GM12865 (cell line): ENCODE data around the gene DUSP16.
"Not testable (repeated sequence)": the region's sequence is repeated elsewhere in the genome, so short reads cannot be mapped to it uniquely, and the experiment has no call there.

ENCODE experiments used
- DNase-seq: peaks from one replicate; pipeline ENCODE4 v3.0.0; 2010; ENCODE audit warnings: low read depth
- H3K4me3 ChIP-seq: 2 replicates; pipeline ENCODE4 v1.5.1; 2011; ENCODE audit warnings: mild to moderate bottlenecking, low read depth, low read length, control low read depth
- CTCF ChIP-seq: IDR thresholded peaks from 2 replicates; pipeline ENCODE4 v1.5.1; 2011; ENCODE audit warnings: low read length, control low read depth, low read depth, inconsistent platforms; ENCODE audit not compliant: insufficient read depth; ENCODE audit errors: missing control alignments

Gene DUSP16

GRCh38 chr12:12476857-12477531 is 85.7 kb downstream of the DUSP16 start:
- DNase-seq: no peak
- H3K4me3 ChIP-seq: no peak overlapping the region
- no peak for TF ChIP-seq CTCF

- DNase-seq: peak; percentile 91
- TF ChIP-seq CTCF: no peak
These were observed 87.5 kb downstream of the DUSP16 start for GRCh38 chr12:12474931-12475795.

GRCh38 chr12:12474471-12474928 is 88.2 kb downstream of the DUSP16 start:
- H3K4me3 ChIP-seq: no peak overlapping the region; the same call in 1 of the 2 replicates
- no peak for DNase-seq
- TF ChIP-seq CTCF: no peak

More at GRCh38 chr12:12474931-12475795, 87.5 kb downstream of the DUSP16 start:
- H3K4me3 ChIP-seq: peak overlapping the region; percentile 13; the same call in 1 of the 2 replicates

GRCh38 chr12:12473223-12473622 is 89.4 kb downstream of the DUSP16 start:
- no peak overlapping the region for H3K4me3 ChIP-seq
- TF ChIP-seq CTCF: no peak
- no peak for DNase-seq

GRCh38 chr12:12471982-12472961 is 90.4 kb downstream of the DUSP16 start:
- not testable (repeated sequence) for H3K4me3 ChIP-seq, DNase-seq

- TF ChIP-seq CTCF: no peak
- H3K4me3 ChIP-seq: no peak overlapping the region
- no peak for DNase-seq
These were observed 91.8 kb downstream of the DUSP16 start for GRCh38 chr12:12470751-12471306.

- no peak for TF ChIP-seq CTCF
- no peak overlapping the region for H3K4me3 ChIP-seq
- no peak for DNase-seq
These were observed 93.3 kb downstream of the DUSP16 start for GRCh38 chr12:12469386-12469785.
